ENCODE data around the gene PER3. TPM values are rescaled to one million over a fixed set of nuclear protein-coding genes. Genes with fewer than 3 reads are reported as not detected.

The PER3 gene
- total and polyA plus RNA-seq, 2 donors (not counting 1 experiment from before 2014, with no cell fraction given), result 2.4 to 5.8 TPM

DNA sequence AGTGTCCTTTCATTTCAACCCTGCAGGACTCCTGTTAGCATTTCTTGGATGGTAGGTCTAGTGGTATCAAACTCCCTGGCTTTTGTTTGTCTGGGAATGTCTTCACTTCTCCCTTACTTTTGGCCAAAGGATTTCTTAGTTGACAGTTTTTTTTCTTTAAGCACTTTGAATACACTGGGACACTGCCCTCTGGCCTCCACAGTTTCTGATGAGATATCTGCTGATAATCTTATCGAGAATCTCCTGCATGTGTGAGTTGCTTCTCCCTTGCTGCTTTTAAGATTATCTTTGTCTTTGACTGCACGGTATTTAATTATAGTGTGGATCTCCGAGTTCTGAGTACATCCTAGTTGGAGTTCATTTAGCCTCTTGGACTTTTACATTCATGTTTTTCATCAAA is 55.4 kb downstream of the PER3 start:
- CTCF ChIA-PET, result interaction anchor here (1.0 kb wide), 1 partner anchor 86 kb away, joined by 3 read pairs; no protein-coding TSS in a partner anchor
- Mint-ChIP-seq H3K27me3 (no peaks in the 10 kb centered on the region), H3K4me3 (no peak overlapping the region), H3K27ac (no peak overlapping the region), H3K9me3 (ENCODE audit: insufficient read depth) (peaks cover 9% of the 10 kb centered on the region), H3K4me1 (no peaks in the 10 kb centered on the region)
- 96% methylated on average over 3 of the region's 3 CpGs for WGBS (ENCODE audit: insufficient coverage)
- no peak for TF ChIP-seq EZH2 (IDR thresholded peaks at IDR 0.05; ENCODE audit: borderline replicate concordance, insufficient read depth, low read depth, low read length, poor library complexity, severe bottlenecking)
- TF ChIP-seq, protein P1, sequence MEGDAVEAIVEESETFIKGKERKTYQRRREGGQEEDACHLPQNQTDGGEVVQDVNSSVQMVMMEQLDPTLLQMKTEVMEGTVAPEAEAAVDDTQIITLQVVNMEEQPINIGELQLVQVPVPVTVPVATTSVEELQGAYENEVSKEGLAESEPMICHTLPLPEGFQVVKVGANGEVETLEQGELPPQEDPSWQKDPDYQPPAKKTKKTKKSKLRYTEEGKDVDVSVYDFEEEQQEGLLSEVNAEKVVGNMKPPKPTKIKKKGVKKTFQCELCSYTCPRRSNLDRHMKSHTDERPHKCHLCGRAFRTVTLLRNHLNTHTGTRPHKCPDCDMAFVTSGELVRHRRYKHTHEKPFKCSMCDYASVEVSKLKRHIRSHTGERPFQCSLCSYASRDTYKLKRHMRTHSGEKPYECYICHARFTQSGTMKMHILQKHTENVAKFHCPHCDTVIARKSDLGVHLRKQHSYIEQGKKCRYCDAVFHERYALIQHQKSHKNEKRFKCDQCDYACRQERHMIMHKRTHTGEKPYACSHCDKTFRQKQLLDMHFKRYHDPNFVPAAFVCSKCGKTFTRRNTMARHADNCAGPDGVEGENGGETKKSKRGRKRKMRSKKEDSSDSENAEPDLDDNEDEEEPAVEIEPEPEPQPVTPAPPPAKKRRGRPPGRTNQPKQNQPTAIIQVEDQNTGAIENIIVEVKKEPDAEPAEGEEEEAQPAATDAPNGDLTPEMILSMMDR (IDR thresholded peaks at IDR 0.05), result no peak
- Histone ChIP-seq H3K36me3 (replicated peaks in 1 of 2; ENCODE audit: control extremely low read depth in 1 of 2, control insufficient read depth in 1 of 2, extremely low read depth in 1 of 2, insufficient read depth in 2 of 2, low read length in 1 of 2) (peaks cover 0 to 22% of the 10 kb centered on the region in 2 experiments), H4K20me1 (ENCODE audit: control insufficient read depth, insufficient read depth, low read length, poor library complexity, severe bottlenecking) (no peaks in the 10 kb centered on the region), H3K4me1 (ENCODE audit: control insufficient read depth in 2 of 2, insufficient read depth in 2 of 2, low read length in 2 of 2) (no peaks in the 10 kb centered on the region), H3K27ac (ENCODE audit: low read length in 2 of 2) (no peak overlapping the region), H2AFZ (ENCODE audit: insufficient read depth, low read depth, low read length, poor library complexity, severe bottlenecking) (no peak overlapping the region), H3K4me3 (ENCODE audit: control extremely low read depth in 1 of 5, extremely low read depth in 1 of 5, insufficient read depth in 1 of 5, low read depth in 2 of 5, low read length in 4 of 5) (no peak overlapping the region), H3K4me2 (replicated peaks; ENCODE audit: low read depth, low read length, poor library complexity, severe bottlenecking) (no peak overlapping the region), H3K9me3 (ENCODE audit: control extremely low read depth in 1 of 3, control insufficient read depth in 2 of 3, insufficient read depth in 1 of 3, low read length in 2 of 3) (peaks cover 2 to 10% (median 8%) of the 10 kb centered on the region in 3 donors), H3K9ac (ENCODE audit: low read length) (no peak overlapping the region), H3K27me3 (replicated peaks in 1 of 4; ENCODE audit: control extremely low read depth in 1 of 4, control insufficient read depth in 3 of 4, insufficient read depth in 4 of 4, low read length in 3 of 4) (no peaks in the 10 kb centered on the region), H3K79me2 (ENCODE audit: control insufficient read depth, insufficient read depth, low read length) (no peaks in the 10 kb centered on the region)
- no peak for ATAC-seq (ENCODE audit: low read depth)
- POLR2A ChIA-PET, result no interaction called here
- intact Hi-C loops (cut with micrococcal nuclease), result no loop called here
- DNase-seq, result no peak

DNA sequence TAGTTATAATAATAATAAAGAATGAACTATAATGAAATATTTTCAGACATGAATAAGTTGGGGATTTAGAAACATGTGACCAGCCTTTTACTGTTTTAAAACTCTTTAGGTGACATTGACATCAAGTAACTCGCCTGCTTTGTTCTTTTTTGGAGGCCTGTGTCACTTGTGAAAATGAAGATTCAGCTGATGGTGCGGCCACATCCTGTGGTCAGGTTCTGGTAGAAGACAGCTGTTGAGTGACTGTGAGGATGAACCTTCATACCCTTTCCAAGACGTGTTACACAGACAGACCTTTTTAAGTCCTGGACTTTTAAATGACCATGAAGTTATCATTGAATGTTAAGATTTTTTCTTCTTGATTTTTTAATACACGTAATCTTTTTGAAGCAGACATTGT is 58.4 kb downstream of the PER3 start:
- intact Hi-C loops (cut with micrococcal nuclease), result no loop called here
- Histone ChIP-seq H3K27ac (ENCODE audit: low read length in 2 of 2) (no peak overlapping the region), H3K79me2 (ENCODE audit: control insufficient read depth, insufficient read depth, low read length) (no peaks in the 10 kb centered on the region), H3K36me3 (replicated peaks in 1 of 2; ENCODE audit: control extremely low read depth in 1 of 2, control insufficient read depth in 1 of 2, extremely low read depth in 1 of 2, insufficient read depth in 2 of 2, low read length in 1 of 2) (peaks cover 0 to 19% of the 10 kb centered on the region in 2 experiments), H3K4me3 (ENCODE audit: control extremely low read depth in 1 of 5, extremely low read depth in 1 of 5, insufficient read depth in 1 of 5, low read depth in 2 of 5, low read length in 4 of 5) (no peak overlapping the region), H3K27me3 (replicated peaks in 1 of 4; ENCODE audit: control extremely low read depth in 1 of 4, control insufficient read depth in 3 of 4, insufficient read depth in 4 of 4, low read length in 3 of 4) (no peaks in the 10 kb centered on the region), H4K20me1 (ENCODE audit: control insufficient read depth, insufficient read depth, low read length, poor library complexity, severe bottlenecking) (no peaks in the 10 kb centered on the region), H3K4me1 (ENCODE audit: control insufficient read depth in 2 of 2, insufficient read depth in 2 of 2, low read length in 2 of 2) (no peaks in the 10 kb centered on the region), H3K9me3 (ENCODE audit: control extremely low read depth in 1 of 3, control insufficient read depth in 2 of 3, insufficient read depth in 1 of 3, low read length in 2 of 3) (peaks cover 2 to 10% (median 8%) of the 10 kb centered on the region in 3 donors), H3K4me2 (replicated peaks; ENCODE audit: low read depth, low read length, poor library complexity, severe bottlenecking) (no peak overlapping the region), H3K9ac (ENCODE audit: low read length) (no peak overlapping the region), H2AFZ (ENCODE audit: insufficient read depth, low read depth, low read length, poor library complexity, severe bottlenecking) (no peak overlapping the region)
- Mint-ChIP-seq H3K27ac (no peak overlapping the region), H3K4me3 (no peak overlapping the region), H3K4me1 (no peaks in the 10 kb centered on the region), H3K9me3 (ENCODE audit: insufficient read depth) (peaks cover 8% of the 10 kb centered on the region), H3K27me3 (no peaks in the 10 kb centered on the region)
- ChIA-PET POLR2A (no interaction called here), CTCF (no interaction called here)
- ATAC-seq (ENCODE audit: low read depth) (no peak), DNase-seq (no peak)
- TF ChIP-seq, protein P1 (IDR thresholded peaks at IDR 0.05), result no peak
- no peak for TF ChIP-seq EZH2 (IDR thresholded peaks at IDR 0.05; ENCODE audit: borderline replicate concordance, insufficient read depth, low read depth, low read length, poor library complexity, severe bottlenecking)
- WGBS (ENCODE audit: insufficient coverage), result 83% methylated on average over 2 of the region's 4 CpGs
